ENCODE results near the gene ATRN. TPM values are rescaled to one million over a fixed set of nuclear protein-coding genes. Genes with fewer than 3 reads are reported as not detected.
"Not testable (repeated sequence)": the region's sequence is repeated elsewhere in the genome, so short reads cannot be mapped to it uniquely, and the experiment has no call there.

ATRN gene
- total RNA-seq, 1 donor from 2014 or later, result 8.6 TPM

DNA sequence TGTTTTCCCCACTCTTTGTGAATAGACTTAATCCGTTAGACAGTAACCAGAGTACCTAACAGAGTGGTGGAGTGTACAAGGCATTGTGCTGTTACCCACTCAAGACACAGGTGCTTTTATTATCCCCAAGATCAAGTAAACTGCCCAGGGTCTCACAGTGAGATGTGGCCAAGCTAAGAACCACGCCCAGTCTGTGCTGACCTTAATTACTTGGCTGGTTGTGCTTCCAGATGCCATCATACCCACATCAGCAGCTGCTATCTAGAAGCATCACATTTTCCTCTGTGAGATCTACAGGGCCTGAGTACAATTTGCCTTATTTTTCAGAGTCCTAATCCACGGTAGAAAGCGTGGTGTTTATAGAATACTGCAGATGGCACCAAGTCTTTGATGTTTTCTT lies 122.1 kb downstream of the ATRN start:
- intact Hi-C loops (cut with DNase I), result no loop called here
- Histone ChIP-seq H3K36me3 (peaks cover 50 to 63% of the 10 kb centered on the region in 2 donors), H3K9me3 (no peaks in the 10 kb centered on the region), H3K27me3 (no peaks in the 10 kb centered on the region), H3K4me1 (no peaks in the 10 kb centered on the region), H3K4me3 (no peak overlapping the region), H3K27ac (no peak overlapping the region)
- DNase-seq (ENCODE audit: low spot score in 2 of 2), result no peak
- TF ChIP-seq, protein P1, sequence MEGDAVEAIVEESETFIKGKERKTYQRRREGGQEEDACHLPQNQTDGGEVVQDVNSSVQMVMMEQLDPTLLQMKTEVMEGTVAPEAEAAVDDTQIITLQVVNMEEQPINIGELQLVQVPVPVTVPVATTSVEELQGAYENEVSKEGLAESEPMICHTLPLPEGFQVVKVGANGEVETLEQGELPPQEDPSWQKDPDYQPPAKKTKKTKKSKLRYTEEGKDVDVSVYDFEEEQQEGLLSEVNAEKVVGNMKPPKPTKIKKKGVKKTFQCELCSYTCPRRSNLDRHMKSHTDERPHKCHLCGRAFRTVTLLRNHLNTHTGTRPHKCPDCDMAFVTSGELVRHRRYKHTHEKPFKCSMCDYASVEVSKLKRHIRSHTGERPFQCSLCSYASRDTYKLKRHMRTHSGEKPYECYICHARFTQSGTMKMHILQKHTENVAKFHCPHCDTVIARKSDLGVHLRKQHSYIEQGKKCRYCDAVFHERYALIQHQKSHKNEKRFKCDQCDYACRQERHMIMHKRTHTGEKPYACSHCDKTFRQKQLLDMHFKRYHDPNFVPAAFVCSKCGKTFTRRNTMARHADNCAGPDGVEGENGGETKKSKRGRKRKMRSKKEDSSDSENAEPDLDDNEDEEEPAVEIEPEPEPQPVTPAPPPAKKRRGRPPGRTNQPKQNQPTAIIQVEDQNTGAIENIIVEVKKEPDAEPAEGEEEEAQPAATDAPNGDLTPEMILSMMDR (IDR thresholded peaks at IDR 0.05), result no peak

DNA sequence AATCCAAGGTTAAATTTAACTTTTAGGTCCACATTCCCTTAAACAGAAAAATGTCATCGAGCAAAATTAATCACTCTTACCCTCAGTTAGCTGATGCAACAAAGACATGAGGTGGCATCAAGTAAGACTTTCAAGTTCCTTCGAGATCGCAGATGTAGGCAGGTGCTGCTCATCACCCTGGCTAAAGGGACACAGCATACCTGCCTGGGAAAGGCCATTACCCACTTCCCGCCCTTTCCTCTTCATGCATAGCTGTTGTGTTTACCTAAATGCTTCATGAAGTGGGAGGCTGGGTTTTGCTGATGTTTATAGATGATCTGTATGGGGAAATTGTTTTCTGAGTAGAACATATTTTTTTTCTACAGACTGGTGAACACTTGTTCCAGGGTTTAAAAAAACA lies 124.7 kb downstream of the ATRN start:
- no peak overlapping the region for H3K4me3 ChIP-seq
- H3K4me1 ChIP-seq, result no peaks in the 10 kb centered on the region
- peaks cover 65 to 72% of the 10 kb centered on the region in 2 donors for H3K36me3 ChIP-seq
- TF ChIP-seq, protein P1 (IDR thresholded peaks at IDR 0.05), result no peak
- no peaks in the 10 kb centered on the region for H3K27me3 ChIP-seq
- no peak for DNase-seq (ENCODE audit: low spot score in 2 of 2)
- no peak overlapping the region for H3K27ac ChIP-seq
- no peaks in the 10 kb centered on the region for H3K9me3 ChIP-seq
- intact Hi-C loops (cut with DNase I), result no loop called here

DNA sequence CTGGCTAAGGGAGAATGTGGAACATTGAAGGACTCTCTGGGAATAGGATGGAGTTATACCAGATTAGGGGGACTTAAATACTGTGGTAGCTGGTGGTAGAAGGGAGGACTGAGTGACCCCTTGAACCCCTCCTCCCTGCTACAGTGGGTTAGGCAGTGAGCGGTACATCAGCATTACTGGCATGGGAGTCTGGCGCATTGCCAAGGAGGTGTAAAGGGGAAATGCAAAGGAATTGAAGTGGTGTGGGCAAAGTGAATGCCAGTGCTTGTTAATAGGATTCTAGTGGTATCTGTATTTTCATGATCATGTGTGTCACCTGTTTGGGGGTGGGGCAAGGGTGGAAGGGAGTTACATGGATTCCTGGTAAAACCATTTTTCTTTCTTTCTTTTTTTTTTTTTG lies 132.3 kb downstream of the ATRN start:
- no peaks in the 10 kb centered on the region for H3K27me3 ChIP-seq
- H3K9me3 ChIP-seq, result no peaks in the 10 kb centered on the region
- TF ChIP-seq, protein P1 (IDR thresholded peaks at IDR 0.05), result no peak
- intact Hi-C loops (cut with DNase I), result no loop called here
- H3K4me1 ChIP-seq, result no peaks in the 10 kb centered on the region
- no peak overlapping the region for H3K27ac ChIP-seq
- H3K36me3 ChIP-seq, result peaks cover 31 to 38% of the 10 kb centered on the region in 2 donors
- DNase-seq (ENCODE audit: low spot score in 2 of 2), result no peak
- no peak overlapping the region for H3K4me3 ChIP-seq

DNA sequence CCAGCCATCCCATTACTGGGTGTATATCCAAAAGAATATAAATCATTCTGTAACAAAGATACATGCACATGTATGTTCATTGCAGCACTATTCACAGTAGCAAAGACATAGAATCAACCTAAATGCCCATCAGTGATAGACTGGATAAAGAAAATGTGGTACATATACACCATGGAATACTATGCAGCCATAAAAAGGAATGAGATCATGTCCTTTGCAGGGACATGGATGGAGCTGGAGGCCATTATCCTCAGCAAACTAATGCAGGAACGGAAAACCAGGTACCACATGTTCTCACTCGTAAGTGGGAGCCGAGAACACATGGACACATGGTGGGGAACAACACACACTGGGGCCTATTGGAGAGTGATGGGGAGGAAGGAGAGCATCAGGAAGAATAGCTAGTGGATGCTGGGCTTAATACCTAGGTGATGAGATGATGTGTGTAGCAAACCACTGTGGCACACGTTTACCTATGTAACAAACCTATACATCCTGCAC lies 134.6 kb downstream of the ATRN start:
- H3K27ac ChIP-seq; H3K9me3 ChIP-seq; H3K27me3 ChIP-seq; DNase-seq (ENCODE audit: low spot score in 2 of 2); H3K4me1 ChIP-seq; intact Hi-C loops (cut with DNase I); H3K4me3 ChIP-seq: not testable (repeated sequence)
- peaks cover 17 to 31% of the 10 kb centered on the region in 2 donors for H3K36me3 ChIP-seq

DNA sequence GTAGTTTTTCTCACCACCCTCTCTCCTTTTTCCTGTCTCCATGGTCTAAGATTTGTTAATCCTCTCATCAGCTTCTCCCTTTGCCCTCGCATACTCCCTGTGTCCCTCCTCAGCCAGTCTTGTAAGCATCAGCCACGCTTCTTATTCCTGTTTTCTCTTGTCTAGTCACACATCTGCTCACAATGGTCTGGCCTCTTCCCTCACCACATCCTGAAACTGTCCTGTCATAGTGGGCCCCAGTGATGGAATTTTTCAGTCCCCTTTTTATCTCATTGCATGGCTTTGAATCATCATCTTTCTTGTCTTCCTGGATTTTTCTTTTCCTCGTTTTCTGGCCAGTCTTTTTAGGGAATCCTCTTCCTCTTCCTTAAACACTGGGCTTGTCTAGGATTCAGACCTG lies 135.2 kb downstream of the ATRN start:
- TF ChIP-seq, protein P1 (IDR thresholded peaks at IDR 0.05), result no peak
- intact Hi-C loops (cut with DNase I), result no loop called here
- Histone ChIP-seq H3K4me1 (no peaks in the 10 kb centered on the region), H3K36me3 (peaks cover 16 to 28% of the 10 kb centered on the region in 2 donors), H3K27me3 (no peaks in the 10 kb centered on the region), H3K4me3 (no peak overlapping the region), H3K9me3 (no peaks in the 10 kb centered on the region), H3K27ac (no peak overlapping the region)
- no peak for DNase-seq (ENCODE audit: low spot score in 2 of 2)

DNA sequence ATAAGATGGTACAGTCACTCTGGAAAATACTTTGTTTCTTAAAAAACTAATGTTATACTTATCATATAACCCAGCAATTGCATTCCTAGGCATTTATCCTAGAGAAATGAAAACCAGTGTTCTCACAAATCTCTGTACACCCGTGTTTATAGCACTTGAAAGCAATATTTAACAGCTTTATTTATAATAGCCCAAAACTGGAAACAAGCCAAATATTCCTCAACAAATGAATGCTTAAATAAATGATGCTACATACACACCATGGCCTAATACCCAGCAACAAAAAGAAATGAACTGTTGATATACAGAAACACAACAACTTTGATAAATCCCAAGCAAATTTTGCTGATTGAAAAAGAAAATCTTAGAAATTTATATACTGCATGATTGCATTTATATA lies 141.1 kb downstream of the ATRN start:
- no peak overlapping the region for H3K4me3 ChIP-seq
- no peaks in the 10 kb centered on the region for H3K9me3 ChIP-seq
- no peaks in the 10 kb centered on the region for H3K27me3 ChIP-seq
- no peak for DNase-seq (ENCODE audit: low spot score in 2 of 2)
- TF ChIP-seq, protein P1 (IDR thresholded peaks at IDR 0.05), result no peak
- no peak overlapping the region for H3K27ac ChIP-seq
- intact Hi-C loops (cut with DNase I), result no loop called here
- H3K4me1 ChIP-seq, result no peaks in the 10 kb centered on the region
- peaks cover 2 to 4% of the 10 kb centered on the region in 2 donors for H3K36me3 ChIP-seq
